ENCODE results near the gene SNTA1. TPM values are rescaled to one million over a fixed set of nuclear protein-coding genes. Genes with fewer than 3 reads are reported as not detected.

Gene SNTA1
- polyA plus RNA-seq, 3 donors, result 0.56 to 0.93 (median 0.63) TPM

DNA sequence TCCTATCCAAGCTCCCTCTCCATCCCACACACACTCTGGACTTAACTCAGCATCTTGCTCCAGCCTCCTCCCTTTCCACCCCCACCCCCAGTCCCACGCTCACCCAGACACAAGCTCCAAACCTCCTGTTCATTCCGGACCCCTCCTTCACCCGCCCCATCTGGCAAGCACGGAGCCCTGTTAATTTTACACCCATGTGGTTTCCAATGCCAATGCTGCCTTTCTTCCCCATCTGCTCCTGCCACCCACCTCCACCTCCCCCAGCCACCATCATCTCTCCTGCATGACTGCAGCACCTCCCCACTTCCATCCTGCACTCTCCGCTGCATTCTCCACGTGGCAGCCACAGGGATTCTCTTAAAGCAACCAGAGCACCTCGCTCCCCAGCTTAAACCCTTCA, 32.3 kb downstream of the SNTA1 start:
- Mint-ChIP-seq H3K4me1 (peaks cover 3% of the 10 kb centered on the region), H3K27me3 (ENCODE audit: low read depth in 3 of 3) (peaks cover 0 to 2% (median 2%) of the 10 kb centered on the region in 3 donors), H3K27ac (no peak overlapping the region), H3K4me3 (no peak overlapping the region), H3K36me3 (peaks cover 0 to 5% of the 10 kb centered on the region in 2 donors), H3K9me3 (peaks cover 0 to 3% (median 0%) of the 10 kb centered on the region in 7 donors)
- Histone ChIP-seq H3K27me3 (ENCODE audit: control insufficient read depth in 2 of 2, insufficient read depth in 2 of 2, low read length in 2 of 2) (no peaks in the 10 kb centered on the region), H4K20me1 (ENCODE audit: insufficient read depth, low read length) (no peaks in the 10 kb centered on the region), H3K9ac (ENCODE audit: insufficient read depth, low read length, poor library complexity, severe bottlenecking) (no peak overlapping the region), H2AFZ (ENCODE audit: insufficient read depth, low read depth, low read length, poor library complexity, severe bottlenecking) (no peak overlapping the region), H3K4me3 (replicated peaks in 1 of 3; ENCODE audit: low read depth in 2 of 3, low read length in 3 of 3) (no peak overlapping the region), H3K4me2 (replicated peaks; ENCODE audit: extremely low read depth, low read length, poor library complexity, severe bottlenecking) (no peak overlapping the region), H3K4me1 (ENCODE audit: control insufficient read depth in 1 of 2, insufficient read depth in 2 of 2, low read length in 2 of 2) (no peaks in the 10 kb centered on the region), H3K79me2 (ENCODE audit: insufficient read depth, low read length) (no peaks in the 10 kb centered on the region), H3K36me3 (replicated peaks in 1 of 2; ENCODE audit: control insufficient read depth in 1 of 2, insufficient read depth in 2 of 2, low read length in 2 of 2) (no peaks in the 10 kb centered on the region), H3K27ac (ENCODE audit: low read depth in 1 of 2, low read length in 2 of 2) (no peak overlapping the region), H3K9me3 (replicated peaks in 1 of 2; ENCODE audit: control insufficient read depth in 1 of 2, insufficient read depth in 1 of 2, low read length in 2 of 2) (no peaks in the 10 kb centered on the region)
- 96% methylated on average over 7 of the region's 7 CpGs for WGBS (ENCODE audit: insufficient coverage)
- TF ChIP-seq, protein P1, sequence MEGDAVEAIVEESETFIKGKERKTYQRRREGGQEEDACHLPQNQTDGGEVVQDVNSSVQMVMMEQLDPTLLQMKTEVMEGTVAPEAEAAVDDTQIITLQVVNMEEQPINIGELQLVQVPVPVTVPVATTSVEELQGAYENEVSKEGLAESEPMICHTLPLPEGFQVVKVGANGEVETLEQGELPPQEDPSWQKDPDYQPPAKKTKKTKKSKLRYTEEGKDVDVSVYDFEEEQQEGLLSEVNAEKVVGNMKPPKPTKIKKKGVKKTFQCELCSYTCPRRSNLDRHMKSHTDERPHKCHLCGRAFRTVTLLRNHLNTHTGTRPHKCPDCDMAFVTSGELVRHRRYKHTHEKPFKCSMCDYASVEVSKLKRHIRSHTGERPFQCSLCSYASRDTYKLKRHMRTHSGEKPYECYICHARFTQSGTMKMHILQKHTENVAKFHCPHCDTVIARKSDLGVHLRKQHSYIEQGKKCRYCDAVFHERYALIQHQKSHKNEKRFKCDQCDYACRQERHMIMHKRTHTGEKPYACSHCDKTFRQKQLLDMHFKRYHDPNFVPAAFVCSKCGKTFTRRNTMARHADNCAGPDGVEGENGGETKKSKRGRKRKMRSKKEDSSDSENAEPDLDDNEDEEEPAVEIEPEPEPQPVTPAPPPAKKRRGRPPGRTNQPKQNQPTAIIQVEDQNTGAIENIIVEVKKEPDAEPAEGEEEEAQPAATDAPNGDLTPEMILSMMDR (IDR thresholded peaks at IDR 0.05), result no peak
- no peak for DNase-seq
- intact Hi-C loops (cut with micrococcal nuclease), result no loop called here

DNA sequence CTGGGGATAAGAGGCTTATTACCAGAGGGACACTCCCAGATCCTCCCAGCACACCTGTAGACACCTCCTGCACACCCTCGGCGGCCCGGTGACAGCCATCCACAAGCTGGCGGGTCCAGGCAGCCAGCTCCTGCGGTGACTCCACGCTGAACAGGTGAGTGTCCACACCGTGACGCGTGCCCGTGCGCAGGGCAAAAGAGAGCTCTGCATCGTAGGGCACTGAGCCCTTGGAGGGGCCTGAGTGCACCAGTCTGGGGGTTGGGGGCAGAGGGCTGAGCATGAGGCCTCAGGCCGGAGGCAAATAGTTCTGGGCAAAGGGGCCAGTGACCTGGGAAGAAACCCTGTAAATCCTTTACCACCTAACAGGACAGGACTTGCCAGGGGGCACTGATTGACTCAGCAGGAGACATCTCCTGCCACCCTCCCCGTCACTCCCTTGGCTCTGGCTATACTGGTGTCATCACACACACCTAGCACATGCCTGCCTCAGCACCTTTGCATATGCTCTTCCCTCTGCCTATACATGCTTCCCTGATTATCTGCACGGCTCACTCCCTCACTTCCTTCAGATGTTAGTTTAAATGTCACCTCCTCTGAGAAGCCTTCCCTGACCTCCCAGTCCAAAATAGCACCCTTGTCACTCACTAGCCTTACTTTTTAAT, 33.4 kb downstream of the SNTA1 start:
- WGBS (ENCODE audit: insufficient coverage), result 95% methylated on average over 15 of the region's 15 CpGs
- DNase-seq, result no peak
- peaks cover 0 to 3% (median 0%) of the 10 kb centered on the region in 7 donors for H3K9me3 Mint-ChIP-seq
- no peaks in the 10 kb centered on the region for H3K27me3 ChIP-seq (ENCODE audit: control insufficient read depth in 2 of 2, insufficient read depth in 2 of 2, low read length in 2 of 2)
- TF ChIP-seq, protein P1 (IDR thresholded peaks at IDR 0.05), result no peak
- no peaks in the 10 kb centered on the region for H4K20me1 ChIP-seq (ENCODE audit: insufficient read depth, low read length)
- H3K36me3 ChIP-seq (replicated peaks in 1 of 2; ENCODE audit: control insufficient read depth in 1 of 2, insufficient read depth in 2 of 2, low read length in 2 of 2), result no peaks in the 10 kb centered on the region
- peaks cover 0 to 5% of the 10 kb centered on the region in 2 donors for H3K36me3 Mint-ChIP-seq
- peaks cover 3% of the 10 kb centered on the region for H3K4me1 Mint-ChIP-seq
- no peak overlapping the region for H3K27ac ChIP-seq (ENCODE audit: low read depth in 1 of 2, low read length in 2 of 2)
- H3K27ac Mint-ChIP-seq, result peak overlapping the region in 1 of 7 donors; percentile 41
- no peak overlapping the region for H3K4me3 ChIP-seq (replicated peaks in 1 of 3; ENCODE audit: low read depth in 2 of 3, low read length in 3 of 3)
- H3K4me1 ChIP-seq (ENCODE audit: control insufficient read depth in 1 of 2, insufficient read depth in 2 of 2, low read length in 2 of 2), result no peaks in the 10 kb centered on the region
- H3K79me2 ChIP-seq (ENCODE audit: insufficient read depth, low read length), result no peaks in the 10 kb centered on the region
- no peak overlapping the region for H3K9ac ChIP-seq (ENCODE audit: insufficient read depth, low read length, poor library complexity, severe bottlenecking)
- H3K9me3 ChIP-seq (replicated peaks in 1 of 2; ENCODE audit: control insufficient read depth in 1 of 2, insufficient read depth in 1 of 2, low read length in 2 of 2), result no peaks in the 10 kb centered on the region
- no peak overlapping the region for H3K4me3 Mint-ChIP-seq
- H2AFZ ChIP-seq (ENCODE audit: insufficient read depth, low read depth, low read length, poor library complexity, severe bottlenecking), result no peak overlapping the region
- intact Hi-C loops (cut with micrococcal nuclease), result no loop called here
- H3K4me2 ChIP-seq (replicated peaks; ENCODE audit: extremely low read depth, low read length, poor library complexity, severe bottlenecking), result no peak overlapping the region
- peaks cover 0 to 2% (median 2%) of the 10 kb centered on the region in 3 donors for H3K27me3 Mint-ChIP-seq (ENCODE audit: low read depth in 3 of 3)

Measured in CD14-positive monocyte (primary cell).